HL-60/S4 treated with phorbol 12-myristate 13-acetate at 8.2 ng/mL for 4 days and 3 days (cell line): ENCODE measurements around the gene HES3.
"Not testable (repeated sequence)": the region's sequence is repeated elsewhere in the genome, so short reads cannot be mapped to it uniquely, and the experiment has no call there.

Experiments
- in situ Hi-C: fragments of 300-500 bp; cut with MboI; formaldehyde crosslinking; loops from 2 replicates; pipeline ENCODE4 v1.15.0; 2022; ENCODE audit warnings: low sequenced_read_pairs

The HES3 gene

GRCh38 chr1:6218375-6219164 lies 25.4 kb upstream of the HES3 start:
- in situ Hi-C loops = no loop called here

- in situ Hi-C loops = not testable (repeated sequence)
Observed at GRCh38 chr1:6219641-6220040, 24.3 kb upstream of the HES3 start.

GRCh38 chr1:6220236-6220635 lies 23.7 kb upstream of the HES3 start:
- in situ Hi-C loops = no loop called here

DNA sequence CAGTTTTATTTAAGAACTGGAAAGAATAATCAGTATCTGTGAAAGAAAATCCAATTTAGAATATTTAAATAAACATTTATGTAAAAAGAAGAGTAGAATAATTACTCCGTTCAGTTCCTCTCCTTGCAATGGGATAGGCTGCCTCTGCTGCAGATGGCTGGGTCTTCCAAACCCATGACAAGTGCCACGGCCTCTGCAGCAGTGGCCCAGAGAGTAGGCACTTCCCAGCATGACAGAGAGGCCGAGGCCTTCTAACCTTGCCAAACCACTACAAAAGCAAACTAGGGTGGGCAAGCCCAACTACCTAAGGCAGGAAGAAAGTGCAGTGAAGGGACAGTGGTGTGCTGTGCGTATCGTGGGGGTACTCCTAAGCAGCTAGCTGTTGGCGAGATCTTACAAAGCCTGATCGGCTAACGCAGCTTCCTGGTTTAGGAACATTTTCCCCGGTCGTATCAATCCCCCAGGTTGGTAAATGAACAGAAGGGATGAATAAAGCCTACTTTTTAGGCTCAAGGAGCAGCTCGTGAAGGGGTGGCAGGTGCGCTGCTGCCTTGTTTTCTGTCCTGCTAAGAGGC lies 22.7 kb upstream of the HES3 start:
- in situ Hi-C loops = no loop called here

GRCh38 chr1:6222636-6223035 lies 21.3 kb upstream of the HES3 start:
- in situ Hi-C loops = no loop called here

- in situ Hi-C loops = no loop called here
Observed at GRCh38 chr1:6223617-6224016, 20.4 kb upstream of the HES3 start.

DNA sequence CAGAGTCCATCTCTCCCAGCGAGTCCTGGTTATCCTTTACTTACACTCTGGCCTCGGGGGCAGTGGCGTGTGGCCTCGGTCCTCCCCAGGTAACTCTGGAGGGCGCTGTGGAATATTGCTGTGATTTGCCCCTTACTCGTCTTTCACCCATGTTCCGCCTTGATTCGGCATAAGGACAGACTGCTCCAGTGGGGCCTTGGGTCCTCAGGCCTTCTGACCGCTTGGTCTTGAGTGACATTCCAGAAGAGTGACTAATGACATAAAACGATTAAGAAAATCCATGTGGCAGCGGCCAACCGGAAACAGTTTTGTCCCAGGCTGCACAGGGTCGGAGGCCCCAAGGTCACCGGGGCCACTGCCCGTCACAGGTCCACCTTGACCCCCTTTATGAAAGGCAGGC lies 19.3 kb upstream of the HES3 start:
- in situ Hi-C loops = no loop called here

DNA sequence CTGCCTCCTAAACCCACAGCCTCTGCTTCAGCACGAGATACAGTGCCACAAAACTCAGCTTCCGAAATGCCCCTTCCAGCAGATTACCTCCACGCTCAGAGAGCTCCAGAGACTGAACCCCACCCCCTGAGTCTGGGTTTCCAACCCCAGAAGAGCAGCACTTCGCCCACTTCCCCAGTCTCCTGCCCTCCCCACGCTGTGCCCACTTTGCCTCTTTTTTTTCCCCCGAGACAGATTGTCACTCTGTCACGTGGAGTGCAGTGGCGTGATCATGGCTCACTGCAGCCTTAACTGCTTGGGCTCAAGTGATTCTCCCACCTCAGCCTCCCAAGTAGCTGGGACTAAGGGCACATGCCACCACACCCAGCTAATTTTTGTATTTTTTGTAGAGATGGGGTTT lies 18.3 kb upstream of the HES3 start:
- in situ Hi-C loops = no loop called here

- in situ Hi-C loops = no loop called here
Observed at GRCh38 chr1:6233376-6233775, 10.6 kb upstream of the HES3 start.

DNA sequence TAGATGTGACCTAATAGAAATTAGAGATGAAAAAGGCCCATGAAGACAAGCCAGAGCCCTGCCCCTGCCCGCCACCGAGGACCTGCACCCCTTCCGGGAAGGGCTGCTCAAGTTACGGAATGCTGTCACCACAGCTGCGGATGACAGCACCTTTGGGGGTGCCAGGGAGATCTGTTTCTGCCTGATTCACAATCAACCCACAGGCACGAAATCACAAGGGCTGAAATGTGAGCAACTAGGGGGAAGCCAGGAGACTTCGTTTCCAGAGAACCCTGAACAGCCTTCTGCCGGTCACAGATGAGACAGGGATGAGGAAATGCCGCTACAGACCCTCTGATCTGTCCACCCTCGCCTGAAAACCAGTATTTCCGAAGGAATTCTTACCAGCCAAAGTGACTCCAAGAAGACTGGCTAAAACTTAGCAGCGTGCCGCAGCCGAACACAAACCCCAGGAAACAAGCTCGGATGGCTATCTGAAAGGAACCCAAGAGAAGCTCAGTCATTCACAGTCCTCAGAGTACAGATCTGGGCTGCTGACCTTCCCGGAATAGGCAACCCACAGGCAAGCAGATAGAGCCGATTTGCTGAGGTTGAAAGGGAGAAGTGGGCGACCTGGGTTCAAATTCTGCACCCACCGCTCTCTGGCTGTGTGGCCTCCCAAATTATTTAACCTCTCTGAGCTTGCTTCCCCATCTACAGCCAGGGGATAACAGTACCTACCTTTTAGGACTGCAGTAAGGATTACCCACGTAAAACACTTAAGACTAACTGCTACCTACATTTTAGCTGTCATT lies 9.3 kb upstream of the HES3 start:
- in situ Hi-C loops = no loop called here

GRCh38 chr1:6235296-6235677 lies 8.7 kb upstream of the HES3 start:
- in situ Hi-C loops = no loop called here

GRCh38 chr1:6237093-6237492 lies 6.9 kb upstream of the HES3 start:
- in situ Hi-C loops = no loop called here

DNA sequence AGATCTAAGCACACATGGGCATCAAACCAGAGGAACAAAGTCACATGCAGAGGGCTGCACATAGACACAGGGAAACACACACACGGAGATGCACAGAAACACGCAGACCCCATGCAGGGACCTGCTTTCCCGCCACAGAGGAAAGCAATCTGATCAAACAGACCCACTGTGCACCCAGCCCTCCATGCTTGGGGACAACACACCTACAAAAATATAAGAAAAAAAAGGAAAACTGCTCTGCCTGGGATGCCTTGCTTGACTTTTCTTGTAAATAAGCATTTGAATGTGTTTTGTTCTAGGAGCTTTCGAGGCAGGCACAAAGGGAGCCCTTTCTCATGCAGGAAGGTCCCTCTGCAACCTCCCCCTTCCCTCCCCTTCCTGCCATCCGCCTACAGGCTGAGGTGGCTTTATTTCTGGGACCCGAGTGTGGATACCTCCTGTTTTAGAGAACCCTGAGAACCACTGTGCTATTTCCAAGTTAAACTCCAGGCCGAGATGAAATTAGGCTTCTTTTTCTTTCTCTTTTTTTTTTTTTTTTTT lies 4.7 kb upstream of the HES3 start:
- in situ Hi-C loops = no loop called here

GRCh38 chr1:6239950-6240768 lies 3.8 kb upstream of the HES3 start:
- in situ Hi-C loops = loop anchor here (10.0 kb wide), 1 partner anchor 105 kb away; no protein-coding TSS in a partner anchor

- in situ Hi-C loops = loop anchor here (10.0 kb wide), 1 partner anchor 104 kb away; no protein-coding TSS in a partner anchor
Observed at GRCh38 chr1:6241107-6241886, 2.7 kb upstream of the HES3 start.

- in situ Hi-C loops = loop anchor here (10.0 kb wide), 1 partner anchor 103 kb away; no protein-coding TSS in a partner anchor
Observed at GRCh38 chr1:6241887-6242740, 1.9 kb upstream of the HES3 start.

GRCh38 chr1:6243053-6243834 lies 735 bp upstream of the HES3 start:
- in situ Hi-C loops = loop anchor here (10.0 kb wide), 1 partner anchor 102 kb away; no protein-coding TSS in a partner anchor
